ENCODE results near the gene KRT76. TPM values are rescaled to one million over a fixed set of nuclear protein-coding genes. Genes with fewer than 3 reads are reported as not detected.

Gene KRT76
- total and polyA plus RNA-seq, 10 of the 15 experiments (the other 5 are each of a cell fraction or from before 2014, with no cell fraction given) = not detected

DNA sequence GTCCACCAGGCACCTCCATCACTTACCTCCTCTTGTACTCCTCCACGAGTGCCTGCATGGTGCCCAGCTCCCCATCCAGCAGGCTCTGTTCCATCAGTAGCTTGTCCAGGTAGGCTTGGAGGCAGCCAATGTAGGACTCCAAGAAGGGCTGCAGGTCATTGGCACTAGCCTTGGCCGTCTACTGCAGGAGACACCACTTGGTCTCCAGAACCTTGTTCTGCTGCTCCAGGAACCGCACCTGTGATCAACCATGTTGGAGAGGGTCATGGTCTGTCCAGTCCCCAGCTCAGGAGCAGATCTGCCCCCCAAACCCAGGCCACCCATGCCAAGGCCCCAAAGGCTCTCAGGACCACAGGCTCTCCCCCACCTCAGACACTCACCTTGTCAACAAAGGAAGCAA lies 23.9 kb downstream of the KRT76 start (continued):
- TF ChIP-seq, protein P1, sequence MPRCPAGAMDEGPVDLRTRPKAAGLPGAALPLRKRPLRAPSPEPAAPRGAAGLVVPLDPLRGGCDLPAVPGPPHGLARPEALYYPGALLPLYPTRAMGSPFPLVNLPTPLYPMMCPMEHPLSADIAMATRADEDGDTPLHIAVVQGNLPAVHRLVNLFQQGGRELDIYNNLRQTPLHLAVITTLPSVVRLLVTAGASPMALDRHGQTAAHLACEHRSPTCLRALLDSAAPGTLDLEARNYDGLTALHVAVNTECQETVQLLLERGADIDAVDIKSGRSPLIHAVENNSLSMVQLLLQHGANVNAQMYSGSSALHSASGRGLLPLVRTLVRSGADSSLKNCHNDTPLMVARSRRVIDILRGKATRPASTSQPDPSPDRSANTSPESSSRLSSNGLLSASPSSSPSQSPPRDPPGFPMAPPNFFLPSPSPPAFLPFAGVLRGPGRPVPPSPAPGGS (IDR thresholded peaks at IDR 0.05; ENCODE audit: borderline replicate concordance, insufficient read depth, low read depth, low read length, poor library complexity, severe bottlenecking) = no peak
- no peak for TF ChIP-seq SREBF1 (IDR thresholded peaks at IDR 0.05; ENCODE audit: low read length)
- no peak for TF ChIP-seq SUZ12 (IDR thresholded peaks at IDR 0.05; ENCODE audit: unreplicated experiment)
- TF ChIP-seq, protein P2, sequence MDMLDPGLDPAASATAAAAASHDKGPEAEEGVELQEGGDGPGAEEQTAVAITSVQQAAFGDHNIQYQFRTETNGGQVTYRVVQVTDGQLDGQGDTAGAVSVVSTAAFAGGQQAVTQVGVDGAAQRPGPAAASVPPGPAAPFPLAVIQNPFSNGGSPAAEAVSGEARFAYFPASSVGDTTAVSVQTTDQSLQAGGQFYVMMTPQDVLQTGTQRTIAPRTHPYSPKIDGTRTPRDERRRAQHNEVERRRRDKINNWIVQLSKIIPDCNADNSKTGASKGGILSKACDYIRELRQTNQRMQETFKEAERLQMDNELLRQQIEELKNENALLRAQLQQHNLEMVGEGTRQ (IDR thresholded peaks at IDR 0.05; ENCODE audit: borderline replicate concordance, low read depth, low read length) = no peak
- TF ChIP-seq MXI1 (IDR thresholded peaks at IDR 0.05; ENCODE audit: low read depth, low read length) = no peak
- no peak for TF ChIP-seq RFX5 (IDR thresholded peaks at IDR 0.05; ENCODE audit: low read depth, low read length)
- no peak for TF ChIP-seq RAD21 (IDR thresholded peaks at IDR 0.05; ENCODE audit: insufficient read depth, low read depth, low read length)

DNA sequence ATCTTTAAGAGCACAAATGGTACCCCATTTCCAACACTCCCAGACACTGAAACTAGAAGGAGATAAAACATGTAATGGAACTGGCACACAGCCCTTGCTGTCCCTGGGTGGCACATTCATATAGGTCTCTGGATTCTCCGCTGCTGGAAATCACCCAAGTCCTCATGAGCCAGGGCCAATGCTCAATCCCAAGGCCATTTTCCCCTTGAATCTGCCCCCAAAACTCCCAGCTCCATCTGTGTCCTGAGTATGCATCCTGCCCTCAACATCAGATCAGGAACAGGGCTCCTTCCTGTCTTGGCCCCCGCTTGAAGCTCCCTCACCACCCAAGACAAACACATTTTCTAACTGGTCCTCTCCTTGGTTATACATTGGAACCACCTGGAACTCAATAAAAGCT lies 24.6 kb downstream of the KRT76 start:
- POLR2A ChIA-PET = no interaction called here
- RAD21 ChIA-PET (ENCODE audit: unreplicated experiment) = no interaction called here
- ATAC-seq = no peak
- Histone ChIP-seq H2AFZ (ENCODE audit: control insufficient read depth, low read depth, low read length) (no peak overlapping the region), H3K27ac (ENCODE audit: control insufficient read depth, insufficient read depth) (no peak overlapping the region), H3K9me3 (replicated peaks; ENCODE audit: control insufficient read depth, insufficient read depth, low read length) (no peaks in the 10 kb centered on the region), H3K36me3 (ENCODE audit: control insufficient read depth in 2 of 2, insufficient read depth in 2 of 2, low read length in 1 of 2) (no peaks in the 10 kb centered on the region), H3K4me1 (ENCODE audit: control insufficient read depth, insufficient read depth, low read length) (no peaks in the 10 kb centered on the region), H3K27me3 (replicated peaks in 1 of 2; ENCODE audit: control insufficient read depth in 2 of 2, insufficient read depth in 2 of 2, low read length in 1 of 2) (no peaks in the 10 kb centered on the region; a peak in 3 of 4 replicates), H3K9ac (ENCODE audit: control insufficient read depth, insufficient read depth, low read length) (no peak overlapping the region), H4K20me1 (ENCODE audit: control insufficient read depth, insufficient read depth) (no peaks in the 10 kb centered on the region), H3K79me2 (ENCODE audit: control insufficient read depth, insufficient read depth, low read length) (no peaks in the 10 kb centered on the region), H3K4me2 (ENCODE audit: control insufficient read depth, insufficient read depth) (no peak overlapping the region), H3K4me3 (no peak overlapping the region)
- BruUV-seq (replicated peaks) = no TSS peak
- TF ChIP-seq HCFC1 (IDR thresholded peaks at IDR 0.05; ENCODE audit: low read length) = no peak
- intact Hi-C loops (cut with micrococcal nuclease; ENCODE audit: unreplicated experiment) = no loop called here
- SMC1A ChIA-PET (ENCODE audit: uncharacterized antibody, unreplicated experiment) = no interaction called here
- FAIRE-seq = no peak
- DNase-seq (ENCODE audit: low read depth, low spot score) = no peak
- CTCF ChIA-PET = no interaction called here
- in situ Hi-C loops (cut with MboI) = no loop called here
- 23% methylated on average over 2 of the region's 2 CpGs for WGBS (ENCODE audit: insufficient coverage, insufficient replicate concordance, low lambda C conversion rate, missing lambda C conversion rate)

All from GM12878 (cell line).